ENCODE results near the gene UNC119B.

- no peak for TF ChIP-seq GATA2 (IDR thresholded peaks at IDR 0.05; ENCODE audit: low read depth, low read length)
- TF ChIP-seq GATA3 (IDR thresholded peaks at IDR 0.05; ENCODE audit: low read depth, low read length), result no peak
Measured at GRCh38 chr12:120722784-120723183, 12.5 kb downstream of the UNC119B start.
